Loucy (cell line): ENCODE results near the gene NECTIN1.

Experiments
- H2AFZ ChIP-seq: fragments of 200-600 bp; sonication (generic); 2 replicates; pipeline ENCODE4 v1.6.0; 2016; ENCODE audit warnings: antibody characterized with exemption, mild to moderate bottlenecking, low read length, moderate library complexity
- H3F3A ChIP-seq: fragments of 200-600 bp; 2 replicates; pipeline ENCODE4 v1.6.0; 2016; ENCODE audit warnings: antibody characterized with exemption, low read depth, mild to moderate bottlenecking
- H3K27me3 ChIP-seq: fragments of 200-600 bp; sonication (generic); 2 replicates; pipeline ENCODE4 v1.6.1; 2014; ENCODE audit warnings: low read length, mild to moderate bottlenecking; ENCODE audit not compliant: insufficient read depth, poor library complexity, severe bottlenecking
- H3K36me3 ChIP-seq: fragments of 200-600 bp; sonication (generic); 2 replicates; pipeline ENCODE4 v1.6.1; 2016; ENCODE audit warnings: low read length; ENCODE audit not compliant: insufficient read depth
- H3K4me1 ChIP-seq: fragments of 200-600 bp; sonication (generic); 2 replicates; pipeline ENCODE4 v1.5.1; 2014; ENCODE audit warnings: low read length, mild to moderate bottlenecking; ENCODE audit not compliant: insufficient read depth, poor library complexity, severe bottlenecking
- H3K4me2 ChIP-seq: fragments of 200-600 bp; sonication (generic); 2 replicates; pipeline ENCODE4 v1.6.0; 2014; ENCODE audit warnings: antibody characterized with exemption, low read length, low read depth, mild to moderate bottlenecking; ENCODE audit not compliant: poor library complexity, severe bottlenecking
- H3K4me3 ChIP-seq: fragments of 200-600 bp; sonication (generic); 2 replicates; pipeline ENCODE4 v1.5.1; 2014; ENCODE audit warnings: low read length, mild to moderate bottlenecking, mixed read lengths; ENCODE audit not compliant: poor library complexity, severe bottlenecking
- H3K79me2 ChIP-seq: fragments of 200-600 bp; sonication (generic); 2 replicates; pipeline ENCODE4 v1.6.1; 2014; ENCODE audit warnings: low read length; ENCODE audit not compliant: insufficient read depth
- H3K9ac ChIP-seq: fragments of 200-600 bp; sonication (generic); 2 replicates; pipeline ENCODE4 v1.6.0; 2014; ENCODE audit warnings: mild to moderate bottlenecking, low read depth, low read length, moderate library complexity; ENCODE audit not compliant: poor library complexity, severe bottlenecking
- H3K9me2 ChIP-seq: fragments of 200-600 bp; sonication (generic); replicated peaks from 2 replicates; pipeline ENCODE4 v1.6.1; 2016; ENCODE audit warnings: low read depth, low read length, mixed read lengths
- H3K9me3 ChIP-seq: fragments of 200-600 bp; sonication (generic); 2 replicates; pipeline ENCODE4 v1.6.1; 2014; ENCODE audit warnings: mild to moderate bottlenecking, antibody characterized with exemption, low read length, low read depth; ENCODE audit not compliant: insufficient read depth
- H4K20me1 ChIP-seq: fragments of 200-600 bp; sonication (generic); 2 replicates; pipeline ENCODE4 v1.6.0; 2014; ENCODE audit warnings: antibody characterized with exemption, low read length, mild to moderate bottlenecking; ENCODE audit not compliant: insufficient read depth, poor library complexity, severe bottlenecking
- CTCF ChIP-seq: fragments of 200-600 bp; sonication (generic); conservative IDR thresholded peaks from 2 replicates; pipeline ENCODE4 v1.5.1; 2014; ENCODE audit warnings: mild to moderate bottlenecking, antibody characterized with exemption, low read length
- EZH2phosphoT487 ChIP-seq: fragments of 200-600 bp; IDR thresholded peaks from 2 replicates; pipeline ENCODE4 v1.6.1; 2018; ENCODE audit warnings: antibody characterized with exemption, mild to moderate bottlenecking, moderate library complexity, borderline replicate concordance

The NECTIN1 gene

GRCh38 chr11:119738059-119738439 lies 9.0 kb upstream of the NECTIN1 start:
- H3K4me1 ChIP-seq = no peaks in the 10 kb centered on the region
- H3K9me3 ChIP-seq = no peaks in the 10 kb centered on the region
- no peak overlapping the region for H3K4me3 ChIP-seq
- H2AFZ ChIP-seq = no peak overlapping the region
- H3K79me2 ChIP-seq = no peaks in the 10 kb centered on the region
- TF ChIP-seq EZH2phosphoT487 (no peak), CTCF (no peak)
- H3F3A ChIP-seq = no peaks in the 10 kb centered on the region
- H3K36me3 ChIP-seq = no peaks in the 10 kb centered on the region
- no peaks in the 10 kb centered on the region for H3K27me3 ChIP-seq
- no peaks in the 10 kb centered on the region for H3K9me2 ChIP-seq
- no peak overlapping the region for H3K4me2 ChIP-seq
- no peaks in the 10 kb centered on the region for H4K20me1 ChIP-seq
- no peak overlapping the region for H3K9ac ChIP-seq

GRCh38 chr11:119737366-119738058 lies 8.5 kb upstream of the NECTIN1 start:
- no peak for TF ChIP-seq EZH2phosphoT487
- TF ChIP-seq CTCF = no peak
- no peaks in the 10 kb centered on the region for H3K9me3 ChIP-seq
- no peak overlapping the region for H2AFZ ChIP-seq
- no peaks in the 10 kb centered on the region for H4K20me1 ChIP-seq
- no peaks in the 10 kb centered on the region for H3K27me3 ChIP-seq
- H3K4me1 ChIP-seq = no peaks in the 10 kb centered on the region
- H3F3A ChIP-seq = no peaks in the 10 kb centered on the region
- no peaks in the 10 kb centered on the region for H3K36me3 ChIP-seq
- H3K4me3 ChIP-seq = no peak overlapping the region
- no peak overlapping the region for H3K9ac ChIP-seq
- H3K4me2 ChIP-seq = no peak overlapping the region
- H3K79me2 ChIP-seq = no peaks in the 10 kb centered on the region
- H3K9me2 ChIP-seq = no peaks in the 10 kb centered on the region

- no peak overlapping the region for H3K9ac ChIP-seq
- no peaks in the 10 kb centered on the region for H4K20me1 ChIP-seq
- no peak overlapping the region for H3K4me3 ChIP-seq
- no peaks in the 10 kb centered on the region for H3K36me3 ChIP-seq
- H3F3A ChIP-seq = no peaks in the 10 kb centered on the region
- H3K9me2 ChIP-seq = no peaks in the 10 kb centered on the region
- no peaks in the 10 kb centered on the region for H3K27me3 ChIP-seq
- no peaks in the 10 kb centered on the region for H3K79me2 ChIP-seq
- no peaks in the 10 kb centered on the region for H3K4me1 ChIP-seq
- TF ChIP-seq CTCF = no peak
- no peak for TF ChIP-seq EZH2phosphoT487
- H2AFZ ChIP-seq = no peak overlapping the region
- no peak overlapping the region for H3K4me2 ChIP-seq
- H3K9me3 ChIP-seq = no peaks in the 10 kb centered on the region
Observed at GRCh38 chr11:119734788-119735187, 5.8 kb upstream of the NECTIN1 start.
